Peyer's patch (tissue), 4 donors: Measurements from ENCODE around the gene GPR158.

ENCODE experiments used
- POLR2A ChIP-seq, 2 donors: fragments of 450-650 bp; IDR thresholded peaks; one replicate each; pipeline ENCODE4 v1.5.1; 2017; ENCODE audit warnings: antibody characterized with exemption in 2 of 2, mild to moderate bottlenecking in 2 of 2, moderate library complexity in 2 of 2
- TF ChIP-seq, protein P1 (sequence below), 6 experiments: fragments of 450-650 bp in 4 of 6; fragments of 200-600 bp in 2 of 6; sonication (generic) in 1 of 6; IDR thresholded peaks; one replicate each; pipeline ENCODE4 v1.5.1; 2017 to 2019; ENCODE audit warnings: antibody characterized with exemption in 6 of 6, mild to moderate bottlenecking in 3 of 6, moderate library complexity in 1 of 6

DNA sequence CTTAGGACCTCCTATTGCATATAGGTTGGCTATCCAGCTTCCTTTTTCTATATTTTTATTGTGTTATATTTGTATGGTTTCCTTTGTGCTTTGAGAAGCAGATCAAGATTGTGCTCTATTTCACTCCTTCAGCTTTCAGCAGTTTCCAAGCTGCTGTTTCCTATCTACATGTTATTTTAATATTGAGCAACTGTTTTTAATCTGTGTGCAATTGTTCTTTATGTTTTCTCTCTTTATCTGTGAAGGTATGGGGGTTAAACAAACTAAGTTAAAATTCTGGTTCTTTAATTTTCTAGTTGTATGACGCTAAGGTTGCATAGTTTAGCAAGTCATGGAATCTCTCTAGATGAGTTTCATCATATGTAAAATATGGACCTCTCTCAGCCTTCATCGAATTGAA lies 251.0 kb downstream of the GPR158 start:
- TF ChIP-seq, protein P1, sequence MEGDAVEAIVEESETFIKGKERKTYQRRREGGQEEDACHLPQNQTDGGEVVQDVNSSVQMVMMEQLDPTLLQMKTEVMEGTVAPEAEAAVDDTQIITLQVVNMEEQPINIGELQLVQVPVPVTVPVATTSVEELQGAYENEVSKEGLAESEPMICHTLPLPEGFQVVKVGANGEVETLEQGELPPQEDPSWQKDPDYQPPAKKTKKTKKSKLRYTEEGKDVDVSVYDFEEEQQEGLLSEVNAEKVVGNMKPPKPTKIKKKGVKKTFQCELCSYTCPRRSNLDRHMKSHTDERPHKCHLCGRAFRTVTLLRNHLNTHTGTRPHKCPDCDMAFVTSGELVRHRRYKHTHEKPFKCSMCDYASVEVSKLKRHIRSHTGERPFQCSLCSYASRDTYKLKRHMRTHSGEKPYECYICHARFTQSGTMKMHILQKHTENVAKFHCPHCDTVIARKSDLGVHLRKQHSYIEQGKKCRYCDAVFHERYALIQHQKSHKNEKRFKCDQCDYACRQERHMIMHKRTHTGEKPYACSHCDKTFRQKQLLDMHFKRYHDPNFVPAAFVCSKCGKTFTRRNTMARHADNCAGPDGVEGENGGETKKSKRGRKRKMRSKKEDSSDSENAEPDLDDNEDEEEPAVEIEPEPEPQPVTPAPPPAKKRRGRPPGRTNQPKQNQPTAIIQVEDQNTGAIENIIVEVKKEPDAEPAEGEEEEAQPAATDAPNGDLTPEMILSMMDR (IDR thresholded peaks at IDR 0.05) = no peak
- TF ChIP-seq POLR2A (IDR thresholded peaks at IDR 0.05) = no peak
